ENCODE data around the gene SF3B2.
"Not testable (repeated sequence)": the region's sequence is repeated elsewhere in the genome, so short reads cannot be mapped to it uniquely, and the experiment has no call there.

The SF3B2 gene

GRCh38 chr11:66084821-66085475, 32.8 kb downstream of the SF3B2 start:
- intact Hi-C loops (cut with DNase I) = no loop called here
- DNase-seq = peak in 14 of 42 donors; percentile 10 to 62 (median 36)

GRCh38 chr11:66087148-66087908, 35.2 kb downstream of the SF3B2 start:
- DNase-seq = no peak
- intact Hi-C loops (cut with DNase I) = no loop called here

DNA sequence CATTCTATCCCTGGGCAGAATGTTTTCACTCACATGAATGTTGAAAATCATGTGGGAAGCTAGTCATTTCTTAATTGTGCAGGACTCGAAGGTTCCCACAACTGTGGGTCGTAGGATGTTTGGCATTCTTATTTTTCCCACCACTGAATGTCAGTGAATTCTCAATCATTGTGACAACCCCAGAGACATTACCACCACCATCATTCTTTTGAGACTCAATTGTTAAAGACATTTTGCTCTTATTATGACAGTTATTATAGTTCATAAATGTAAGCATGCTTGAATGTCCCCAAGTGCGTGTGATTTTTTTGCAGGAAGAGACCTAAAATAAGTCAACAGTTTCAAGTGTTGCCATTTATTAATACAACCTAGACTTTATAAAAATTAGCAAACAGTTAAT, 36.9 kb downstream of the SF3B2 start:
- intact Hi-C loops (cut with DNase I) = no loop called here
- no peak for DNase-seq

DNA sequence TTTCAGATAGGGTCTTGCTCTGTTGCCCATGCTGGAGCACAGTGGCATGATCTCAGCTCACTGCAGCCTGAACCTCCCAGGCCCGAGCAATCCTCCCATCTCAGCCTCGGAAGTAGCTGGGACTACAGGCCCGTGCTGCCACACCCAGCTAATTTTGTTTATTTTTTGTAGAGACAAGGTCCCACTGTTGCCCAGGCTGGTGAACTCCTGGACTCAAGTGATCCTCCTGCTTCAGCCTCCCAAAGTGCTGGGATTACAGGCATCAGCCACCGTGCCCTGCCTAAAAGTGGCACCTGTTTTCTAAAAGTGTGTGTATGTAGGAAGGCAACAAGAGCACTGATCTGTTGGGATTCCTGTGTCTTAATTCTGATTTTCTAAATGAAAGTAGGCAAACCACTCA, 38.1 kb downstream of the SF3B2 start:
- intact Hi-C loops (cut with DNase I) = no loop called here
- DNase-seq = no peak

DNA sequence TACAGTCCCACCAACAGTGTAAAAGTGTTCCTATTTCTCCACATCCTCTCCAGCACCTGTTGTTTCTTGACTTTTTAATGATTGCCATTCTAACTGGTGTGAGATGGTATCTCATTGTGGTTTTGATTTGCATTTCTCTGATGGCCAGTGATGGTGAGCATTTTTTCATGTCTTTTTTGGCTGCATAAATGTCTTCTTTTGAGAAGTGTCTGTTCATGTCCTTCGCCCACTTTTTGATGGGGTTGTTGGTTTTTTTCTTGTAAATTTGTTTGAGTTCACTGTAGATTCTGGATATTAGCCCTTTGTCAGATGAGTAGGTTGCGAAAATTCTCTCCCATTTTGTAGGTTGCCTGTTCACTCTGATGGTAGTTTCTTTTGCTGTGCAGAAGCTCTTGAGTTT, 40.0 kb downstream of the SF3B2 start:
- intact Hi-C loops (cut with DNase I); DNase-seq: not testable (repeated sequence)

DNA sequence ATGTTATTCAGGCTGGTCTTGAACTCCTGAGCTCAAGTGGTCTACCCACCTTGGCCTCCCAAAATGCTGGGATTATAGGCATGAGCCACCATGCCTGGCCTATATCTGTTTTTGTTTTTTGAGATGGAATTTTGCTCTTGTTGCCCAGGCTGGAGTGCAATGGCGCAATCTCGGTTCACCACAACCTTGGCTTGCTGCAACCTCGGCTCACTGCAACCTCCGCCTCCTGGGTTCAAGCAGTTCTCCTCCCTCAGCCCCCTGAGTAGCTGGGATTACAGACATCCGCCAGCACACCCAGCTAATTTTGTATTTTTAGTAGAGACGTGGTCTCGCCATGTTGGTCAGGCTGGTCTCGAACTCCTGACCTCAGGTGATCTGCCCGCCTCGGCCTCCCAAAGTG, 47.6 kb downstream of the SF3B2 start:
- intact Hi-C loops (cut with DNase I); DNase-seq: not testable (repeated sequence)

DNA sequence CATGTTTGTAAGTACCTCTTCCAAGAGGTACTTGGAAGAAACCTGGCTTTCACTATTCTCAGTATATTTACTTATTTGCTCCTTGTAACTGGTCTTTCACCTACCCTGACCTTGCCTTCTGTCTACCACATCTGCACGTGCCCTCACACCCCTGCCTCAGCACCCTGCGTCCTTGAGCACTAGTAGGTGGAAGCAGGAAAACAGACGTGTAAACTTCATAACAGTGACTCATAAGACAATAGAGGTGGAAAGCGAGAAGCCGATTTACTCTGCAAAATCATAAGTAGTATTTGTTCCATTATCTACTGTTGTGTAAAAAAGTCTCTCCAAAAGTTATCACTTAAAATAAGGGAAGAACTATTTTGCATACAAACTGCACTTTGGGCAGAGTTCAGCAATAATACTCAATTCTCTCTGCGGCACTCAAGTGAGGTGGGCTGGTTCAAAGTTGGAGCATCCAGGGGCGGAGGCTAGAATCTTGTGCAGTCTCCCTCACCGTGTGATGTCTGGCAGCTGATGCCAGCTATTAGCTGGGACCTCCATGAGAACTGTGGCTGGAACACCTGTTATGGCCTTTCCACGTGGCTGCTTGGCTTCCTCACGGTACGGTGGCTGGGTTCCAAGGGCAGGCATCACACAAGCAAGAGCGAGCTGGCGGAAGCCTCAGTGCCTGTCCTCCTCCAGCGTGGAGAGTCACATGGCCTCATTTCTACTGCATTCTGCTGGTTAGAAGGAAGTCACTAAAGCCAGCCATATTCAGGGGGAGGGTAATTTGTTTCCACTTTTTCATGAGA, 48.3 kb downstream of the SF3B2 start:
- peak; percentile 34 to 86 (median 68) for DNase-seq
- intact Hi-C loops (cut with DNase I) = no loop called here

DNA sequence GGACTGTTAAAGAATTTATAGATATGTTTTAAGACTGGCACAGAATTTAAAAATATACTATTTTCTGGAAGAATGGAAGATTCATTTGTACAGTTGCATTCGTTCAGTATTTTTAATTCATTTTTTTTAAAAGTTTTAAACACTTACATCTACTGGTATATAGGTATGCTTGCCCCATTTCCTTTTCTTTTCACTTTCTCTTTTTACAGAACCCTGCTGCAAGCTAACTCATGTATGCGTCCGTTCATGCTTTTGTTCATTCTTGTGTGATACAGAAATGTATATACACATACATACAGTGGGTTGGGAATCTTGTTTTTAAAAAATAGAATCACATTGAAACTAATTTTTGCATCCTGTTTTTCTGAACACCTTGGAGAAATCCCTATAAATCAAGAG, 48.9 kb downstream of the SF3B2 start:
- intact Hi-C loops (cut with DNase I) = no loop called here
- DNase-seq = no peak

DNA sequence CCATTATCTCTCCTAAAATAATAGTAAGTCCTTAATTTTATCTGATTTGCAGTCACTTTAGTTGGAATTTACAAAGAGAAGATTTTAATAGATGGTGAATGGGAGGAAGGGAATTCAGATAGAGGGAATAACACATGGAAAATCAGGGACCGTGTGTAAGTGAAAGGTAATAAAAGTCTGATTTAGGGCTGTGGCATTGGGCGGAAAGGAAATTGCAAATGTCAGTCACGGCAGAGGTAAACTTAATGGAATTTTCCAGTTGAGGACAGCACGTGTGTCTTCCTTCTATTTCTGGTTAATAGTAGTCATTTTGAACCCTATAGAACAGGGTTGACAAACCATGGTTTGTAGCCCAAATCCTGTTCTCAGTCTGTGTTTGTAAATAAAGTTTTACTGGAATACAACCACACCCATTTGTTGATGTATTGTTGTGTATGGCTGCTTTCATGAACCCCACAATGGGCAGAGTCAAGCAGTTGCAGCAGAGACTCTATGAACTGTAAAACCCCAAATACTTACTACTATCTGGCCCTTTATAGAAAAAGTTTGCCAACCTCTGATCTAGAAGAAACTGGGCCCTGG, 52.0 kb downstream of the SF3B2 start:
- no peak for DNase-seq
- intact Hi-C loops (cut with DNase I) = no loop called here

DNA sequence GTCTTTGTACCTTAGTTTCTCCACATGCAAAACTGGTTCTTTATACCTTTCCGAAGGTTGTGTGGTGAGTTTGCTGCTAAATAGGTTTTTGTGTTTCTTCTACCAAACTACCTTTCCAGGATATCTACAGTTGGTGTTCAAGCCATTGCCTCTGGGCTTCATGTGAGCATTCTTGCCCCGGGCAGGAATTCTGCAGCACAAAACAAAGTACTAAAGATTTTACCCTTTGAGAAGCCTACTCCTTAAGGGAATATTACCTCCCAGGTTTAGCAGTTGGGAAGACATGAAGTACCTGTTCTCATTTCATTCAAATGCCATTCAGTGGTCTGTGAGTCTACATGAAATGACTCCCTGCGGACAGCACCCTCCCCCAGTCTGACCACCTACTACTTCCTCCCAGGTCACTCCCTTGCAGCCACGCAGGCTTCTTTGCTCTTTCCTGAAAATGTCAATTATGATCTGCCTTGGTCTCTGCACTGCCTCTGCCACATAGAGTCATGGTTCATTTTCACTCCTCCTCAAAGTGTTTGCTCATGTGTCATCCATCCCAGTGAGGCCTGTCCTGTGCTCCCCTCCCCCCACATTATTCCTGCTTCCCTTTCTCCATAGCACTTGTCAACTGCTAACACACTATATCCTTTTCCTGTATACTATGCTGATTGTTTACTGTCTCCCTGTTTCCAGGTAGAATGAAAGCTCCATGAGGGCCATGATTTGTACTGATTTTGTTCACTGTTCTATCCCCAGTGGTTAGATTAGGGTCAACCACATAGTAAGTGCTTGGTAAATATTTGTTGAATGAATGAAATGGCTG, 54.8 kb downstream of the SF3B2 start:
- intact Hi-C loops (cut with DNase I) = no loop called here
- DNase-seq = no peak

DNA sequence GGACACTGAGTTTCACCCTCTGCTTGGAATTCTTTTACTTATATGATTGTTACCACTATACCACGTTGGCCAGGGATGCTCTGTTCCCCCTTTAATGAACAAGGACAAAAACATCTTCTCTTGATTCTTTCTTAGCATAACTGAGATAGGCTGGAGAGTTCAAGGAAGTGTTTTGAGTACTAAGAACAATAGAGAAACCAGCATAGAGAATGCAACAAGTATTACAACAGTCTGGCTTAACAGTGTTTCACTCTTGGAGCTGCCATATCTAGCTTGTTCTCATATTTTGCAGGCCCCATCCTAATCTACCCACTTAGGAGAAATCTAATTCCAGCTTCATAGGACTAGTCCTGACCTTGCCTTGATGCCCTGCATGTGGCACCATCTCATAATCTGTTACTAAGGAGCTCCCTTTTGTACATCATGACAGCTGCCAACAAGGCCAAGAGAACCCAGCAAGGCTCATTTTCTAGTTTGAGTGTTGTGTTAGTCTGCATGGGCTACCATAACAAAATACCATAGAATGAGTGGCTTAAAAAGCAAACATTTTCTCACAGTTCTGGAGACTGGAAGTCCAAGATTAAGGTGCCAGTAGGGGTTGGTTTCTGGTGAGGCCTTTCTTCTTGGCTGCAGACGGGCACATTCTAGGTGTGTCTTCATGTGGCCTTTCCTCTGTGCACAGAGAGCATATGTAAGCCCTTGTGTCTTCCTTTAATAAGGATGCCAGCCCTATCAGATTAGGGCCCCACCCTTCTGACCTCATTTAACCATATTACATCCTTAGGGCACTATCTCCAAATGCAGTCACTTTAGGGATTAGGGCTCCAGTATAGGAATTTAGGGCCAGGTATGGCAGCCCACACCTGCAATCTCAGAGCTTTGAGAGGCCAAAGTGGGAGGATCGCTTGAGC, 55.7 kb downstream of the SF3B2 start:
- DNase-seq = no peak
- intact Hi-C loops (cut with DNase I) = no loop called here

- DNase-seq = no peak
- intact Hi-C loops (cut with DNase I) = no loop called here
Observed at GRCh38 chr11:66109294-66109693, 57.1 kb downstream of the SF3B2 start.

GRCh38 chr11:66111158-66111557, 59.0 kb downstream of the SF3B2 start:
- intact Hi-C loops (cut with DNase I) = no loop called here
- DNase-seq = no peak

DNA sequence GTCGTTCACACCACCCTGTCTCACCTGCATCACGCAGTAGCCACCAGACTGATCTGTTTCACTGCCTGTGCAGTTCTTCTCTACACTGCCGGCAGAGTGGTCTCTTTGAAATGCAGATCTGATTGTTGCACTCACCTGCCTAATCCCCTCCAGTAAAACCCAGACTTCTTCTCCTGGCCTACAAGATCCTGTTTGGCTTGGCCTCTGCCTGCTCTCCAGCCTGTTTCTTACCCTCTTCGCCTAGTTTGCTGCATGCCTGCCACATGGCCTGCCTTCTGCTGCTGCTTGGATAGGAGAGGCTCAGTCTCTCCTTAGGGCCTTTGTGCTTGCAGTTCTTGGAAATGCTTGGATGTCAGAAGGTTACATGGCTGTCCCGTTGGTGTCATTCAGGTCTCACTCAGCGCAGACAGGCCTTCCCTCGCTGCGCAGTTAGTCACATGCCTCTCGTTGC, 59.9 kb downstream of the SF3B2 start:
- intact Hi-C loops (cut with DNase I) = no loop called here
- DNase-seq = no peak

DNA sequence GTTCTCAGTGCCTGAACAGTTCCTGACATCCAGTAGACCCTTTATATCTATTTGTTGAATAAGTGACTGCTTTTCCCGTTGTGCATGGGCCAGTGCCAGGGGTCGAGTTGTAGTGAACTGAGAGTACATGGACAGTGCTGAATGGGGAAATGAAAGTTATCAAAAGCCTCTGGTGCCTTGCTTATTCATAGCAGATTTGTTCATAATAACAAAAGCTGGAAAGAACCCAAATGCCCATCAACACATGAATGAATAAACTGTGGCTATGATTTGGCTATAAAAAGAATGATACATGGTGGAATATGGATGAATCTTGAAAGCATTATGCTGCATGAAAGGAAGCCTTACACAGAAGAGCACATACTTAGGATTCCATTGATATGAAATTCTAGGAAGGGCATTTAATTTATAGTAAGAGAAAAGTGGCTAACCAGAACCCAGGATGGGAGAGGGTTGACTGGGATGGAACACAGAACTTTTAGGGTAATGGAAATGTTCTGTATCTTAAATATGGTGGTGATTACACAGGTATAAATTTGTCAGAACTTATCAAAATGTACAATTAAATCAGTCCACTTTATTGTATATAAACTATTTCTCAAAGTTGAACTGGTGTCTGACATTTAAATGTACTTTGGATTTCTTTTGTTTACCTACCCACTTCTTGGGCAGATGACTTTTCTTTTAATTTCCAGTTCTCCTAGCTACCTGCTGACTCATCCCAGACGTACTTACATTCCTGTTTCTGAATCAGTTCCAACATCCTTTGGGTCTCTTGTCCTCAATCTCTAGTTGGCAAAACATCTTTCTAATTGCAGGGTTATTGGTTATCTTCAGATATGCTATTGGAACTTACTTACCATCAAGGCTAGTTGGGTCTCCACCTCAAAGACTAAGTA, 60.7 kb downstream of the SF3B2 start:
- peak in 3 of 42 donors; percentile 14 to 32 (median 19) for DNase-seq
- intact Hi-C loops (cut with DNase I) = no loop called here

DNA sequence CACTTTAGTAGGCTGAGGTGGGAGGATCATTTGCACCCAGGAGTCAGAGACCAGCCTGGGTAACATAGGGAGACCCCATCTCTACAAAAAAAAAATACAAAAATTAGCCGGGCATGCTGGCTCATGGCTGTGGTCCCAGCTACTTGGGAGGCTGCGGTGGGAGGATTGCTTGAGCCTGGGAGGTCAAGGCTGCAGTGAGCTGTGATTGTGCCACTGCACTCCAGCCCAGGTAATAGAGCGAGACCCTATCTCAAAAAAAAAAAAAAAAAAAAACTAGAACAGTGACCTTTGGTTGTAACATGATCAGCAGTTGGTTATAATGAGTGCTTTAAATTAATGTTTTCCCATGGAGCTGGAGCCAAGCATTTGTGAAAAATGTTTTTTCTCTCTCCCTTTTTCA, 62.8 kb downstream of the SF3B2 start:
- intact Hi-C loops (cut with DNase I) = not testable (repeated sequence)
- peak in 1 of 42 donors; percentile 29 for DNase-seq
